A549 (cell line): Measurements from ENCODE around the gene PLXNC1. TPM values are rescaled to one million over a fixed set of nuclear protein-coding genes. Genes with fewer than 3 reads are reported as not detected.

Source experiments
- ATAC-seq, 2 experiments: fragments of 200-7000 bp in 1 of 2; fragments of >200 bp in 1 of 2; cut with Nextera tagmentation in 1 of 2; cut with Tn5 transposase in 1 of 2; 3 replicates each; pipeline versions ENCODE4 v1.8.0 to v1.9.1; 2018 to 2020; ENCODE audit warnings: mild to moderate bottlenecking in 1 of 2, moderate library complexity in 1 of 2
- CTCF ChIA-PET: fragments of 300-600 bp; sonication (Branson Sonifier 250); formaldehyde crosslinking; extraction: SDS; loops from one replicate; lab custom pipeline; 2021; ENCODE audit warnings: antibody characterized with exemption, inconsistent platforms; lab: Yijun Ruan, JAX
- POLR2A ChIA-PET: fragments of 350-600 bp; formaldehyde crosslinking; extraction: SDS; loops from one replicate; lab custom pipeline; 2021; ENCODE audit warnings: antibody characterized with exemption, inconsistent platforms; lab: Yijun Ruan, JAX
- DNase-seq, 2 experiments: peaks; one replicate each; pipeline versions ENCODE4 v3.0.0 to v3.0.0-alpha.2; 2011 to 2016; ENCODE audit warnings: low read depth in 1 of 2, low spot score in 1 of 2
- FAIRE-seq: peaks from 2 replicates; lab custom pipeline; 2011; peaks lifted over from hg19 to GRCh38; lab: Jason Lieb, UNC
- H3K27ac ChIP-seq, 2 experiments: fragments of >200 bp; sonication (Bioruptor Twin); formaldehyde crosslinking; 3 replicates each; pipeline ENCODE4 v1.5.1; 2016 to 2017
- H3K4me1 ChIP-seq: fragments of >200 bp; sonication (Bioruptor Twin); formaldehyde crosslinking; 3 replicates; pipeline ENCODE4 v1.6.1; 2016
- H3K4me2 ChIP-seq: fragments of >200 bp; sonication (Bioruptor Twin); formaldehyde crosslinking; 3 replicates; pipeline ENCODE4 v1.6.1; 2016
- H3K4me3 ChIP-seq: fragments of >200 bp; sonication (Bioruptor Twin); formaldehyde crosslinking; 3 replicates; pipeline ENCODE4 v1.5.1; 2016
- H3K9me3 ChIP-seq: fragments of >200 bp; sonication (Bioruptor Twin); formaldehyde crosslinking; 3 replicates; pipeline ENCODE4 v1.6.1; 2016
- CEBPB ChIP-seq, 2 experiments: fragments of >200 bp in 1 of 2; sonication (Bioruptor Twin) in 1 of 2; formaldehyde crosslinking in 1 of 2; IDR thresholded peaks; 2 replicates each; pipeline ENCODE4 v1.6.1; 2012 to 2016
- ESRRA ChIP-seq: fragments of 150-350 bp; IDR thresholded peaks from 2 replicates; pipeline ENCODE4 v1.6.1; 2014; ENCODE audit warnings: mild to moderate bottlenecking, low read length, borderline replicate concordance
- FOSB ChIP-seq: fragments of 250-450 bp; sonication (Bioruptor Pico); IDR thresholded peaks from 2 replicates; pipeline ENCODE4 v1.5.0; 2020; ENCODE audit warnings: mild to moderate bottlenecking, moderate library complexity
- FOXS1 ChIP-seq: fragments of 250-450 bp; sonication (Bioruptor Pico); IDR thresholded peaks from 2 replicates; pipeline ENCODE4 v1.5.0; 2020; ENCODE audit warnings: mild to moderate bottlenecking, moderate library complexity
- HOXA7 ChIP-seq: fragments of 250-450 bp; sonication (Bioruptor Pico); IDR thresholded peaks from 2 replicates; pipeline ENCODE4 v1.5.0; 2020; ENCODE audit warnings: mild to moderate bottlenecking, moderate library complexity
- JUN ChIP-seq, 2 experiments: fragments of >200 bp; sonication (Bioruptor Twin); formaldehyde crosslinking; IDR thresholded peaks; 2 replicates in 1 of 2; 3 replicates in 1 of 2; pipeline ENCODE4 v1.6.1; 2016 to 2017
- KDM1A ChIP-seq: fragments of 200-600 bp; sonication (generic); IDR thresholded peaks from 2 replicates; pipeline ENCODE4 v1.6.1; 2016; ENCODE audit warnings: low read depth, mild to moderate bottlenecking
- PHF8 ChIP-seq: fragments of 200-600 bp; sonication (generic); IDR thresholded peaks from 2 replicates; pipeline ENCODE4 v1.6.1; 2016; ENCODE audit warnings: low read depth, mild to moderate bottlenecking, antibody characterized with exemption, moderate library complexity, borderline replicate concordance
- POLR2A ChIP-seq: IDR thresholded peaks from 2 replicates; pipeline ENCODE4 v1.6.1; 2012; ENCODE audit warnings: mild to moderate bottlenecking, low read length
- POLR2AphosphoS2 ChIP-seq: conservative IDR thresholded peaks from 2 replicates; pipeline ENCODE4 v1.6.1; 2012; ENCODE audit warnings: low read length, improper control_type of control experiment, inconsistent platforms
- RAD21 ChIP-seq, 2 experiments: fragments of >200 bp in 1 of 2; sonication (Bioruptor Twin) in 1 of 2; formaldehyde crosslinking in 1 of 2; IDR thresholded peaks in 1 of 2; conservative IDR thresholded peaks in 1 of 2; 2 replicates in 1 of 2; 3 replicates in 1 of 2; pipeline ENCODE4 v1.6.1; 2012 to 2018; ENCODE audit warnings: inconsistent platforms in 1 of 2
- RARB ChIP-seq: fragments of 250-450 bp; sonication (Bioruptor Pico); IDR thresholded peaks from 2 replicates; pipeline ENCODE4 v1.8.0; 2021; ENCODE audit warnings: mild to moderate bottlenecking, moderate library complexity
- RCOR1 ChIP-seq: fragments of 150-350 bp; IDR thresholded peaks from 2 replicates; pipeline ENCODE4 v1.6.1; 2014; ENCODE audit warnings: antibody characterized with exemption, low read length, low read depth
- RFX5 ChIP-seq: fragments of 450-650 bp; IDR thresholded peaks from 2 replicates; pipeline ENCODE4 v1.7.1; 2014; ENCODE audit warnings: antibody characterized with exemption, mild to moderate bottlenecking, moderate library complexity
- RNF2 ChIP-seq: fragments of 200-600 bp; sonication (generic); IDR thresholded peaks from 2 replicates; pipeline ENCODE4 v1.6.1; 2016; ENCODE audit warnings: low read depth, mild to moderate bottlenecking, antibody characterized with exemption, moderate library complexity, borderline replicate concordance
- ZFP36 ChIP-seq: fragments of 450-650 bp; IDR thresholded peaks from 2 replicates; pipeline ENCODE4 v1.6.1; 2014; ENCODE audit warnings: borderline replicate concordance; ENCODE audit not compliant: partially characterized antibody
- WGBS: methylation state at CpG from one replicate; pipeline ENCODE4 v1.1.6; 2017; ENCODE audit errors: missing lambda C conversion rate; 5-methylcytosine and 5-hydroxymethylcytosine counted together
- polyA plus RNA-seq, 4 experiments: library from polyadenylated mRNA; depleted of rRNA in 3 of 4; stranded (reverse); fragments of >200 nt; fragmentation: RNase III in 1 of 4; extraction: RNeasy Plus Mini Kit Qiagen cat#74134 plus additional on column Dnase treatment in 1 of 4; gene quantifications; 2 replicates in 3 of 4; 3 replicates in 1 of 4; pipeline ENCODE4 v1.2.3, GENCODE V29; 2011 to 2017
- TF ChIP-seq, protein P1 (sequence below): fragments of 250-450 bp; sonication (Bioruptor Pico); IDR thresholded peaks from 2 replicates; pipeline ENCODE4 v1.5.0; 2020; ENCODE audit warnings: low read depth, mild to moderate bottlenecking, moderate library complexity
- TF ChIP-seq, protein P2 (sequence below): IDR thresholded peaks from 2 replicates; pipeline ENCODE4 v1.6.1; 2012
- TF ChIP-seq, protein P3 (sequence below): IDR thresholded peaks from 2 replicates; pipeline ENCODE4 v1.6.1; 2012; ENCODE audit warnings: low read depth, borderline replicate concordance
- TF ChIP-seq, protein P4 (sequence below): IDR thresholded peaks from 2 replicates; pipeline ENCODE4 v1.6.1; 2012
- TF ChIP-seq, protein P5 (sequence below): fragments of 200-600 bp; sonication (generic); IDR thresholded peaks from 2 replicates; pipeline ENCODE4 v1.6.1; 2016; ENCODE audit warnings: antibody characterized with exemption, mild to moderate bottlenecking, moderate library complexity
- TF ChIP-seq, protein P6 (sequence below): fragments of 450-650 bp; IDR thresholded peaks from 2 replicates; pipeline ENCODE4 v1.6.1; 2014; ENCODE audit warnings: antibody characterized with exemption
- TF ChIP-seq, protein P7 (sequence below): fragments of >200 bp; sonication (Bioruptor Twin); formaldehyde crosslinking; IDR thresholded peaks from 2 replicates; pipeline ENCODE4 v1.6.1; 2016
- TF ChIP-seq, protein P8 (sequence below): fragments of 150-350 bp; IDR thresholded peaks from 2 replicates; pipeline ENCODE4 v1.6.1; 2014; ENCODE audit warnings: low read depth, mild to moderate bottlenecking, low read length

PLXNC1 gene
- polyA plus RNA-seq, 2 of the 4 experiments (the other 2 are of a cell fraction), result 0.12 to 0.50 TPM

DNA sequence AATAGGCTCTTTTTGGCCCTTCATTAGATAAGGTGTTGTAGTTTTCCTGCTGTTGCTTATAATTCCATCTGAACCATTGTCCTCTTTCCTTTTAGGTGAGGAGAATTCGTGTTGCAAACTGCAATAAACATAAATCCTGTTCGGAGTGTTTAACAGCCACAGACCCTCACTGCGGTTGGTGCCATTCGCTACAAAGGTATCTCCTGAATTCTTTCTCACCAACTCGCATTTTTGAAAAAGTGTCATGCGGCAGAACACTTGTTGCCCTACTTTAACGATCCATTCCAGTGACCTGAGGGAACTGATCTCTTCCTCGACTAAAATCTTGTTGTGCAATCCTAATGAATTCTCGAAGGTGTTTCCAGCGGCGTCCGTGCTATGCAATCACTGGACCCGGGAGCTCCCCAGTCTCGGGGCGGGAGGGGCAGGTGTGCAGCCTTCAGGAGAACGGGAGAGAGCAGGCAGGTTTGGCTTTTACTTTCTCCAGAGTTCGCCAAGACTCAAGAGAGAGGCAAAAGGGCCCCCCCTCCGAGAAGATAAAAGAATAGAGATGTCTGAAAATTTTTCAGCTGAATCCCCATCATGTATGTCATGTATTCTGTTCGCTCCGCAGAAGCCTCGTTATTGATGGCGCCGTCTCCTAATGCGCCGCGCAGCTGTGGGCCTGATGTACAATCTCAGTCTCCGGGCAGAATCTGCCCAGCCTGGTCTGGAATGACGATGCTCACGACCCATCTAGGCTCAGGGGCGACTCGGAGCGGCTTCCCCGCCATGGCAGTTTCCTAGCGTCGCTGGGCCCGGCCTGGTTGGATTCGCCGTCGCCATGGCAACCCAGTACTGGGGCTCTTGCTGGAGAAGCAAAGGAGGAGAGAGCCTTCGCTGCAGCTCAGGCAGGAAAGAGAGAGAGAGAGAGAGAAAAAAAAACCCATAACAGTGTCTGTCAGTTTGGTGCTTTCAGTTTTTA, 38.2 kb downstream of the PLXNC1 start:
- Histone ChIP-seq H3K9me3 (no peaks in the 10 kb centered on the region), H3K27ac (no peak overlapping the region), H3K4me2 (no peak overlapping the region), H3K4me3 (no peak overlapping the region), H3K4me1 (peaks cover 22% of the 10 kb centered on the region; the same call in 1 of the 3 replicates)
- FAIRE-seq (no peak), ATAC-seq (no peak), DNase-seq (no peak)
- CTCF ChIA-PET, result interaction anchor here (0.7 kb wide), 1 partner anchor 39 kb away, joined by 3 read pairs; no protein-coding TSS in a partner anchor
- TF ChIP-seq RARB (CRISPR knock-in tag) (no peak), RFX5 (no peak), RNF2 (no peak), RAD21 (conservative IDR thresholded peaks at IDR 0.05 in 1 of 2, IDR thresholded peaks at IDR 0.05 in 1 of 2) (no peak), PHF8 (no peak), HOXA7 (CRISPR knock-in tag) (no peak), JUN (IDR thresholded peaks at IDR 0.05) (no peak), FOXS1 (no peak)
- TF ChIP-seq, protein P1, sequence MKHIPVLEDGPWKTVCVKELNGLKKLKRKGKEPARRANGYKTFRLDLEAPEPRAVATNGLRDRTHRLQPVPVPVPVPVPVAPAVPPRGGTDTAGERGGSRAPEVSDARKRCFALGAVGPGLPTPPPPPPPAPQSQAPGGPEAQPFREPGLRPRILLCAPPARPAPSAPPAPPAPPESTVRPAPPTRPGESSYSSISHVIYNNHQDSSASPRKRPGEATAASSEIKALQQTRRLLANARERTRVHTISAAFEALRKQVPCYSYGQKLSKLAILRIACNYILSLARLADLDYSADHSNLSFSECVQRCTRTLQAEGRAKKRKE, result no peak
- TF ChIP-seq, protein P2, sequence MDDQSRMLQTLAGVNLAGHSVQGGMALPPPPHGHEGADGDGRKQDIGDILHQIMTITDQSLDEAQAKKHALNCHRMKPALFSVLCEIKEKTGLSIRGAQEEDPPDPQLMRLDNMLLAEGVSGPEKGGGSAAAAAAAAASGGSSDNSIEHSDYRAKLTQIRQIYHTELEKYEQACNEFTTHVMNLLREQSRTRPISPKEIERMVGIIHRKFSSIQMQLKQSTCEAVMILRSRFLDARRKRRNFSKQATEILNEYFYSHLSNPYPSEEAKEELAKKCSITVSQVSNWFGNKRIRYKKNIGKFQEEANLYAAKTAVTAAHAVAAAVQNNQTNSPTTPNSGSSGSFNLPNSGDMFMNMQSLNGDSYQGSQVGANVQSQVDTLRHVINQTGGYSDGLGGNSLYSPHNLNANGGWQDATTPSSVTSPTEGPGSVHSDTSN, result no peak
- POLR2A ChIA-PET, result interaction anchor here (0.6 kb wide), 1 partner anchor 271 kb away, joined by 4 read pairs; no protein-coding TSS in a partner anchor
- 75% methylated on average over 40 of the region's 40 CpGs for WGBS

DNA sequence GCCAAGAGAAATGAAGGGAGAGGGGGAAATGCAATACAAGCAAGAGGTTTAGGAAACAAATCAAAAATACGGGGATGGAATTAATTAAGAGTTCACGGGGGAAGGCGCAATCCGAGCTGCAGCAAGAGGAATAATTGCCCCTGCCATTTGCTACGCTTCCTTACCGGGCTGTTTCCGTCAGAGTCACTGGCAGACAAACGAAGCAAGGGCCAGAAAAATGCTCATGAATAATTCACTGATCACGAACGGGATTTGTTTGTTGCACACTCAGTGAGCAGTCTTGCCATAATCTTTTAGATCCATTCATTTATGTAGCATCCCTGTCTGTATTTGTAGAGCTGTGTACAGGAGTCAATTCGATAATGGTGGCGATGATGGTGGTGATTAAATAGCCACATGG, 39.0 kb downstream of the PLXNC1 start:
- WGBS, result 74% methylated on average over 12 of the region's 12 CpGs
- CTCF ChIA-PET, result interaction anchor here (1.1 kb wide), 1 partner anchor 14 kb away, joined by 4 read pairs; no protein-coding TSS in a partner anchor
- Histone ChIP-seq H3K9me3 (no peaks in the 10 kb centered on the region), H3K4me1 (peaks cover 21% of the 10 kb centered on the region; the same call in 1 of the 3 replicates), H3K27ac (no peak overlapping the region), H3K4me2 (no peak overlapping the region), H3K4me3 (no peak overlapping the region)
- ATAC-seq, result no peak
- TF ChIP-seq ESRRA, result no peak
- TF ChIP-seq FOSB, result no peak
- no peak for TF ChIP-seq RAD21 (conservative IDR thresholded peaks at IDR 0.05 in 1 of 2, IDR thresholded peaks at IDR 0.05 in 1 of 2)
- TF ChIP-seq, protein P3, sequence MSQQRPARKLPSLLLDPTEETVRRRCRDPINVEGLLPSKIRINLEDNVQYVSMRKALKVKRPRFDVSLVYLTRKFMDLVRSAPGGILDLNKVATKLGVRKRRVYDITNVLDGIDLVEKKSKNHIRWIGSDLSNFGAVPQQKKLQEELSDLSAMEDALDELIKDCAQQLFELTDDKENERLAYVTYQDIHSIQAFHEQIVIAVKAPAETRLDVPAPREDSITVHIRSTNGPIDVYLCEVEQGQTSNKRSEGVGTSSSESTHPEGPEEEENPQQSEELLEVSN, result no peak
- no peak for TF ChIP-seq POLR2A
- TF ChIP-seq, protein P2, result no peak
- TF ChIP-seq, protein P4, sequence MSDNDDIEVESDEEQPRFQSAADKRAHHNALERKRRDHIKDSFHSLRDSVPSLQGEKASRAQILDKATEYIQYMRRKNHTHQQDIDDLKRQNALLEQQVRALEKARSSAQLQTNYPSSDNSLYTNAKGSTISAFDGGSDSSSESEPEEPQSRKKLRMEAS, result no peak
- TF ChIP-seq, protein P5, sequence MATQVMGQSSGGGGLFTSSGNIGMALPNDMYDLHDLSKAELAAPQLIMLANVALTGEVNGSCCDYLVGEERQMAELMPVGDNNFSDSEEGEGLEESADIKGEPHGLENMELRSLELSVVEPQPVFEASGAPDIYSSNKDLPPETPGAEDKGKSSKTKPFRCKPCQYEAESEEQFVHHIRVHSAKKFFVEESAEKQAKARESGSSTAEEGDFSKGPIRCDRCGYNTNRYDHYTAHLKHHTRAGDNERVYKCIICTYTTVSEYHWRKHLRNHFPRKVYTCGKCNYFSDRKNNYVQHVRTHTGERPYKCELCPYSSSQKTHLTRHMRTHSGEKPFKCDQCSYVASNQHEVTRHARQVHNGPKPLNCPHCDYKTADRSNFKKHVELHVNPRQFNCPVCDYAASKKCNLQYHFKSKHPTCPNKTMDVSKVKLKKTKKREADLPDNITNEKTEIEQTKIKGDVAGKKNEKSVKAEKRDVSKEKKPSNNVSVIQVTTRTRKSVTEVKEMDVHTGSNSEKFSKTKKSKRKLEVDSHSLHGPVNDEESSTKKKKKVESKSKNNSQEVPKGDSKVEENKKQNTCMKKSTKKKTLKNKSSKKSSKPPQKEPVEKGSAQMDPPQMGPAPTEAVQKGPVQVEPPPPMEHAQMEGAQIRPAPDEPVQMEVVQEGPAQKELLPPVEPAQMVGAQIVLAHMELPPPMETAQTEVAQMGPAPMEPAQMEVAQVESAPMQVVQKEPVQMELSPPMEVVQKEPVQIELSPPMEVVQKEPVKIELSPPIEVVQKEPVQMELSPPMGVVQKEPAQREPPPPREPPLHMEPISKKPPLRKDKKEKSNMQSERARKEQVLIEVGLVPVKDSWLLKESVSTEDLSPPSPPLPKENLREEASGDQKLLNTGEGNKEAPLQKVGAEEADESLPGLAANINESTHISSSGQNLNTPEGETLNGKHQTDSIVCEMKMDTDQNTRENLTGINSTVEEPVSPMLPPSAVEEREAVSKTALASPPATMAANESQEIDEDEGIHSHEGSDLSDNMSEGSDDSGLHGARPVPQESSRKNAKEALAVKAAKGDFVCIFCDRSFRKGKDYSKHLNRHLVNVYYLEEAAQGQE, result no peak
- no peak for TF ChIP-seq POLR2AphosphoS2
- TF ChIP-seq FOXS1, result no peak
- TF ChIP-seq, protein P6, sequence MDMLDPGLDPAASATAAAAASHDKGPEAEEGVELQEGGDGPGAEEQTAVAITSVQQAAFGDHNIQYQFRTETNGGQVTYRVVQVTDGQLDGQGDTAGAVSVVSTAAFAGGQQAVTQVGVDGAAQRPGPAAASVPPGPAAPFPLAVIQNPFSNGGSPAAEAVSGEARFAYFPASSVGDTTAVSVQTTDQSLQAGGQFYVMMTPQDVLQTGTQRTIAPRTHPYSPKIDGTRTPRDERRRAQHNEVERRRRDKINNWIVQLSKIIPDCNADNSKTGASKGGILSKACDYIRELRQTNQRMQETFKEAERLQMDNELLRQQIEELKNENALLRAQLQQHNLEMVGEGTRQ, result no peak
- TF ChIP-seq CEBPB (IDR thresholded peaks at IDR 0.05), result no peak
- TF ChIP-seq ZFP36, result no peak
- no peak for TF ChIP-seq RNF2
- TF ChIP-seq RCOR1, result no peak
- TF ChIP-seq, protein P7, sequence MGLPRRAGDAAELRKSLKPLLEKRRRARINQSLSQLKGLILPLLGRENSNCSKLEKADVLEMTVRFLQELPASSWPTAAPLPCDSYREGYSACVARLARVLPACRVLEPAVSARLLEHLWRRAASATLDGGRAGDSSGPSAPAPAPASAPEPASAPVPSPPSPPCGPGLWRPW, result no peak
- TF ChIP-seq KDM1A, result no peak
- TF ChIP-seq, protein P8, sequence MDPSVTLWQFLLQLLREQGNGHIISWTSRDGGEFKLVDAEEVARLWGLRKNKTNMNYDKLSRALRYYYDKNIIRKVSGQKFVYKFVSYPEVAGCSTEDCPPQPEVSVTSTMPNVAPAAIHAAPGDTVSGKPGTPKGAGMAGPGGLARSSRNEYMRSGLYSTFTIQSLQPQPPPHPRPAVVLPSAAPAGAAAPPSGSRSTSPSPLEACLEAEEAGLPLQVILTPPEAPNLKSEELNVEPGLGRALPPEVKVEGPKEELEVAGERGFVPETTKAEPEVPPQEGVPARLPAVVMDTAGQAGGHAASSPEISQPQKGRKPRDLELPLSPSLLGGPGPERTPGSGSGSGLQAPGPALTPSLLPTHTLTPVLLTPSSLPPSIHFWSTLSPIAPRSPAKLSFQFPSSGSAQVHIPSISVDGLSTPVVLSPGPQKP, result no peak
- no peak for FAIRE-seq
- DNase-seq, result no peak
- POLR2A ChIA-PET, result interaction anchor here (0.6 kb wide), 1 partner anchor 609 kb away, joined by 4 read pairs; no protein-coding TSS in a partner anchor
